KMS-11 (cell line): ENCODE measurements around the gene SCMH1.

Source experiments
- H2AFZ ChIP-seq: fragments of 200-600 bp; sonication (generic); 2 replicates; pipeline ENCODE4 v1.6.1; 2016; ENCODE audit warnings: antibody characterized with exemption, mixed run types, low read depth
- H3K27ac ChIP-seq: fragments of 200-600 bp; sonication (generic); 2 replicates; pipeline ENCODE4 v1.6.1; 2016; ENCODE audit warnings: mild to moderate bottlenecking, mixed run types
- H3K27me3 ChIP-seq: fragments of 200-600 bp; sonication (generic); 2 replicates; pipeline ENCODE4 v1.6.1; 2017; ENCODE audit warnings: mild to moderate bottlenecking, low read depth, mixed run types, moderate library complexity; ENCODE audit not compliant: insufficient read depth
- H3K36me3 ChIP-seq: fragments of 200-600 bp; sonication (generic); 2 replicates; pipeline ENCODE4 v1.6.1; 2017; ENCODE audit warnings: mild to moderate bottlenecking, mixed run types; ENCODE audit not compliant: insufficient read depth
- H3K4me1 ChIP-seq: fragments of 200-600 bp; sonication (generic); 2 replicates; pipeline ENCODE4 v1.6.1; 2016; ENCODE audit warnings: mild to moderate bottlenecking, low read depth, mixed run types; ENCODE audit not compliant: poor library complexity, severe bottlenecking
- H3K4me2 ChIP-seq: fragments of 200-600 bp; sonication (generic); 2 replicates; pipeline ENCODE4 v1.7.0; 2016; ENCODE audit warnings: mild to moderate bottlenecking, mixed run types
- H3K4me3 ChIP-seq: fragments of 200-600 bp; sonication (generic); IDR thresholded peaks from 2 replicates; pipeline ENCODE4 v1.6.1; 2017; ENCODE audit warnings: low read depth, low read length, mixed read lengths; ENCODE audit not compliant: insufficient read depth
- H3K79me2 ChIP-seq: fragments of 200-600 bp; sonication (generic); 2 replicates; pipeline ENCODE4 v1.6.1; 2016; ENCODE audit warnings: low read depth, mixed run types; ENCODE audit not compliant: insufficient read depth
- H3K9ac ChIP-seq: fragments of 200-600 bp; sonication (generic); 2 replicates; pipeline ENCODE4 v1.6.1; 2016; ENCODE audit warnings: mild to moderate bottlenecking, mixed run types
- H4K20me1 ChIP-seq: fragments of 200-600 bp; sonication (generic); 2 replicates; pipeline ENCODE4 v1.6.1; 2016; ENCODE audit warnings: mild to moderate bottlenecking, mixed run types; ENCODE audit not compliant: insufficient read depth
- CTCF ChIP-seq: fragments of 200-600 bp; sonication (generic); conservative IDR thresholded peaks from 2 replicates; pipeline ENCODE4 v1.6.1; 2017; ENCODE audit warnings: low read depth, mild to moderate bottlenecking, antibody characterized with exemption, low read length, moderate library complexity, mixed read lengths

The SCMH1 gene

GRCh38 chr1:41286486-41286885 is 44.4 kb upstream of the SCMH1 start:
- H3K4me1 ChIP-seq, result no peaks in the 10 kb centered on the region
- no peaks in the 10 kb centered on the region for H3K36me3 ChIP-seq
- H3K4me3 ChIP-seq, result no peak overlapping the region
- H3K27me3 ChIP-seq, result no peaks in the 10 kb centered on the region
- H4K20me1 ChIP-seq, result no peaks in the 10 kb centered on the region
- H3K79me2 ChIP-seq, result no peaks in the 10 kb centered on the region
- no peak overlapping the region for H3K27ac ChIP-seq
- H3K9ac ChIP-seq, result no peak overlapping the region
- no peak overlapping the region for H2AFZ ChIP-seq
- TF ChIP-seq CTCF, result no peak
- H3K4me2 ChIP-seq, result no peak overlapping the region

GRCh38 chr1:41285818-41286217 is 43.7 kb upstream of the SCMH1 start:
- H3K36me3 ChIP-seq, result no peaks in the 10 kb centered on the region
- no peaks in the 10 kb centered on the region for H3K27me3 ChIP-seq

GRCh38 chr1:41284121-41284520 is 42.0 kb upstream of the SCMH1 start:
- Histone ChIP-seq H3K27ac (no peak overlapping the region), H3K36me3 (no peaks in the 10 kb centered on the region), H4K20me1 (no peaks in the 10 kb centered on the region), H3K4me2 (no peak overlapping the region), H3K27me3 (no peaks in the 10 kb centered on the region), H3K4me1 (no peaks in the 10 kb centered on the region), H2AFZ (no peak overlapping the region), H3K79me2 (no peaks in the 10 kb centered on the region), H3K4me3 (no peak overlapping the region), H3K9ac (no peak overlapping the region)
- TF ChIP-seq CTCF, result no peak

More at GRCh38 chr1:41285818-41286217, 43.7 kb upstream of the SCMH1 start:
- Histone ChIP-seq H2AFZ (no peak overlapping the region), H3K79me2 (no peaks in the 10 kb centered on the region), H4K20me1 (no peaks in the 10 kb centered on the region), H3K27ac (no peak overlapping the region), H3K4me2 (no peak overlapping the region), H3K4me1 (no peaks in the 10 kb centered on the region), H3K4me3 (no peak overlapping the region), H3K9ac (no peak overlapping the region)
- TF ChIP-seq CTCF, result no peak

- Histone ChIP-seq H3K27ac (no peak overlapping the region), H3K4me1 (no peaks in the 10 kb centered on the region), H3K36me3 (no peaks in the 10 kb centered on the region), H2AFZ (peak overlapping the region; percentile 11; the same call in 1 of the 2 replicates), H4K20me1 (no peaks in the 10 kb centered on the region), H3K4me2 (no peak overlapping the region), H3K79me2 (no peaks in the 10 kb centered on the region), H3K27me3 (no peaks in the 10 kb centered on the region), H3K9ac (no peak overlapping the region), H3K4me3 (no peak overlapping the region)
- TF ChIP-seq CTCF, result peak; percentile 84
These were observed 40.7 kb upstream of the SCMH1 start for GRCh38 chr1:41282679-41283317.
